ENCODE measurements around the gene ARFGEF3.

ARFGEF3 gene

GRCh38 chr6:138162955-138163575 lies 1.3 kb downstream of the ARFGEF3 start:
- DNase-seq (ENCODE audit: low spot score): no peak

GRCh38 chr6:138175596-138175995 lies 13.9 kb downstream of the ARFGEF3 start:
- DNase-seq (ENCODE audit: low spot score): no peak

- DNase-seq (ENCODE audit: low spot score): no peak
These were observed 15.0 kb downstream of the ARFGEF3 start for GRCh38 chr6:138176652-138177232.

GRCh38 chr6:138182939-138183789 lies 21.4 kb downstream of the ARFGEF3 start:
- DNase-seq (ENCODE audit: low spot score): no peak

- no peak for DNase-seq (ENCODE audit: low spot score)
These were observed 22.0 kb downstream of the ARFGEF3 start for GRCh38 chr6:138183790-138184134.

GRCh38 chr6:138184230-138184629 lies 22.5 kb downstream of the ARFGEF3 start:
- no peak for DNase-seq (ENCODE audit: low spot score)

- DNase-seq (ENCODE audit: low spot score): no peak
These were observed 25.4 kb downstream of the ARFGEF3 start for GRCh38 chr6:138187156-138187555.

GRCh38 chr6:138188278-138188941 lies 26.7 kb downstream of the ARFGEF3 start:
- DNase-seq (ENCODE audit: low spot score): no peak

- DNase-seq (ENCODE audit: low spot score): no peak
These were observed 32.5 kb downstream of the ARFGEF3 start for GRCh38 chr6:138194287-138194686.

- no peak for DNase-seq (ENCODE audit: low spot score)
These were observed 34.5 kb downstream of the ARFGEF3 start for GRCh38 chr6:138196122-138196738.

- DNase-seq (ENCODE audit: low spot score): no peak
These were observed 35.8 kb downstream of the ARFGEF3 start for GRCh38 chr6:138197570-138197969.

- no peak for DNase-seq (ENCODE audit: low spot score)
These were observed 36.8 kb downstream of the ARFGEF3 start for GRCh38 chr6:138198430-138199091.

GRCh38 chr6:138201836-138202235 lies 40.1 kb downstream of the ARFGEF3 start:
- DNase-seq (ENCODE audit: low spot score): no peak

GRCh38 chr6:138203315-138203714 lies 41.6 kb downstream of the ARFGEF3 start:
- DNase-seq (ENCODE audit: low spot score): no peak

- no peak for DNase-seq (ENCODE audit: low spot score)
These were observed 42.6 kb downstream of the ARFGEF3 start for GRCh38 chr6:138204303-138204702.

GRCh38 chr6:138204792-138205384 lies 43.1 kb downstream of the ARFGEF3 start:
- DNase-seq (ENCODE audit: low spot score): no peak

GRCh38 chr6:138205437-138206094 lies 43.8 kb downstream of the ARFGEF3 start:
- DNase-seq (ENCODE audit: low spot score): no peak

GRCh38 chr6:138206862-138207261 lies 45.1 kb downstream of the ARFGEF3 start:
- DNase-seq (ENCODE audit: low spot score): no peak

GRCh38 chr6:138211048-138211581 lies 49.4 kb downstream of the ARFGEF3 start:
- DNase-seq (ENCODE audit: low spot score): no peak

- DNase-seq (ENCODE audit: low spot score): no peak
These were observed 49.9 kb downstream of the ARFGEF3 start for GRCh38 chr6:138211601-138212000.
